CD14-positive monocyte (primary cell): ENCODE measurements around the gene TMED8. TPM values are rescaled to one million over a fixed set of nuclear protein-coding genes. Genes with fewer than 3 reads are reported as not detected.

Experiments
- DNase-seq, 3 donors: peaks; one replicate each; pipeline ENCODE4 v3.0.0-alpha.2; 2011 to 2022
- H2AFZ ChIP-seq: 2 replicates; pipeline ENCODE4 v1.6.0; 2012; ENCODE audit warnings: mild to moderate bottlenecking, low read depth, low read length, inconsistent platforms; ENCODE audit not compliant: insufficient read depth, poor library complexity, severe bottlenecking
- H3K27ac ChIP-seq, 2 donors: 1 replicate in 1 of 2; 2 replicates in 1 of 2; pipeline ENCODE4 v1.5.1; 2012 to 2013; ENCODE audit warnings: low read length in 2 of 2, control low read depth in 1 of 2, inconsistent platforms in 1 of 2, low read depth in 1 of 2, mild to moderate bottlenecking in 1 of 2
- H3K27me3 ChIP-seq, 2 donors: one replicate each; pipeline versions ENCODE4 v1.6.0 to v1.6.1; 2011 to 2013; ENCODE audit warnings: low read length in 2 of 2; ENCODE audit not compliant: control insufficient read depth in 2 of 2, insufficient read depth in 2 of 2
- H3K36me3 ChIP-seq, 2 donors: replicated peaks in 1 of 2; 1 replicate in 1 of 2; 2 replicates in 1 of 2; pipeline versions ENCODE4 v1.5.1 to v1.6.1; 2012 to 2013; ENCODE audit warnings: low read length in 2 of 2, control low read depth in 1 of 2, inconsistent platforms in 1 of 2, mild to moderate bottlenecking in 1 of 2; ENCODE audit not compliant: insufficient read depth in 2 of 2, control insufficient read depth in 1 of 2
- H3K4me1 ChIP-seq, 2 donors: 1 replicate in 1 of 2; 2 replicates in 1 of 2; pipeline versions ENCODE4 v1.5.1 to v1.6.1; 2012 to 2013; ENCODE audit warnings: low read length in 2 of 2, control low read depth in 1 of 2, inconsistent platforms in 1 of 2, mild to moderate bottlenecking in 1 of 2, moderate library complexity in 1 of 2; ENCODE audit not compliant: insufficient read depth in 2 of 2, control insufficient read depth in 1 of 2
- H3K4me2 ChIP-seq: replicated peaks from 2 replicates; pipeline ENCODE3; 2012; ENCODE audit warnings: low read length, moderate library complexity, mild to moderate bottlenecking; ENCODE audit not compliant: poor library complexity, severe bottlenecking; ENCODE audit errors: extremely low read depth
- H3K4me3 ChIP-seq, 3 experiments: fragments of 200-600 bp in 1 of 3; sonication (generic) in 1 of 3; replicated peaks in 1 of 3; 1 replicate in 2 of 3; 2 replicates in 1 of 3; pipeline ENCODE4 v1.5.1; 2011 to 2013; ENCODE audit warnings: low read length in 3 of 3, mild to moderate bottlenecking in 3 of 3, control low read depth in 2 of 3, low read depth in 2 of 3, inconsistent platforms in 1 of 3, moderate library complexity in 1 of 3
- H3K79me2 ChIP-seq: 2 replicates; pipeline ENCODE4 v1.6.0; 2012; ENCODE audit warnings: mild to moderate bottlenecking, control low read depth, inconsistent platforms, low read length, moderate library complexity; ENCODE audit not compliant: insufficient read depth
- H3K9ac ChIP-seq: 2 replicates; pipeline ENCODE4 v1.6.0; 2017; ENCODE audit warnings: low read length, mild to moderate bottlenecking; ENCODE audit not compliant: insufficient read depth, poor library complexity, severe bottlenecking
- H3K9me3 ChIP-seq, 2 donors: replicated peaks in 1 of 2; 1 replicate in 1 of 2; 2 replicates in 1 of 2; pipeline versions ENCODE4 v1.5.1 to v1.6.1; 2012 to 2013; ENCODE audit warnings: low read length in 2 of 2, control low read depth in 1 of 2; ENCODE audit not compliant: control insufficient read depth in 1 of 2, insufficient read depth in 1 of 2
- H4K20me1 ChIP-seq: 2 replicates; pipeline ENCODE4 v1.6.0; 2012; ENCODE audit warnings: mild to moderate bottlenecking, low read length, control low read depth, moderate library complexity; ENCODE audit not compliant: insufficient read depth
- H3K27ac Mint-ChIP-seq, 7 donors: one replicate each; pipeline ENCODE4 v1.8.0; 2020; ENCODE audit warnings: mild to moderate bottlenecking in 7 of 7, mixed read lengths in 7 of 7, moderate library complexity in 6 of 7, inconsistent platforms in 2 of 7
- H3K27me3 Mint-ChIP-seq, 3 donors: one replicate each; pipeline ENCODE4 v1.8.0; 2021 to 2022; ENCODE audit warnings: low read depth in 3 of 3, mild to moderate bottlenecking in 3 of 3, mixed read lengths in 3 of 3, moderate library complexity in 3 of 3, inconsistent platforms in 1 of 3
- H3K36me3 Mint-ChIP-seq, 2 donors: one replicate each; pipeline ENCODE4 v1.8.0; 2020; ENCODE audit warnings: mixed read lengths in 2 of 2, inconsistent platforms in 1 of 2, mild to moderate bottlenecking in 1 of 2
- H3K4me1 Mint-ChIP-seq: one replicate; pipeline ENCODE4 v1.8.0; 2020; ENCODE audit warnings: mild to moderate bottlenecking, mixed read lengths
- H3K4me3 Mint-ChIP-seq, 2 donors: one replicate each; pipeline ENCODE4 v1.8.0; 2020; ENCODE audit warnings: mild to moderate bottlenecking in 2 of 2, mixed read lengths in 2 of 2, moderate library complexity in 1 of 2
- H3K9me3 Mint-ChIP-seq, 7 donors: one replicate each; pipeline ENCODE4 v1.8.0; 2020 to 2022; ENCODE audit warnings: mixed read lengths in 7 of 7, mild to moderate bottlenecking in 6 of 7, moderate library complexity in 6 of 7, inconsistent platforms in 2 of 7
- CTCF ChIP-seq: fragments of 200-600 bp; IDR thresholded peaks from one replicate; pipeline ENCODE4 v1.8.0; 2022; ENCODE audit warnings: antibody characterized with exemption, mild to moderate bottlenecking
- WGBS: methylation state at CpG from one replicate; pipeline ENCODE4 v1.1.5; 2013; ENCODE audit warnings: missing lambda C conversion rate; ENCODE audit not compliant: insufficient coverage; 5-methylcytosine and 5-hydroxymethylcytosine counted together
- intact Hi-C, 2 donors: fragments of 100-400 bp; cut with micrococcal nuclease; formaldehyde crosslinking; loops; one replicate each; pipeline versions ENCODE4 v1.15.0 to v1.15.1; 2023
- polyA plus RNA-seq, 3 donors: library from polyadenylated mRNA; depleted of rRNA in 1 of 3; unstranded in 2 of 3; stranded (reverse) in 1 of 3; fragments of 300-500 nt in 2 of 3; fragments of >200 nt in 1 of 3; fragmentation: Illumina TruSeq in 2 of 3; gene quantifications; 1 replicate in 2 of 3; 2 replicates in 1 of 3; pipeline ENCODE4 v1.2.3, GENCODE V29; 2012 to 2021

Gene TMED8
- polyA plus RNA-seq, 3 donors: 5.4 to 6.2 (median 6.1) TPM

- Histone ChIP-seq H3K9me3 (no peaks in the 10 kb centered on the region), H3K9ac (no peak overlapping the region), H3K4me2 (no peak overlapping the region), H3K79me2 (peaks cover 6% of the 10 kb centered on the region), H4K20me1 (no peaks in the 10 kb centered on the region), H3K27ac (no peak overlapping the region), H3K4me3 (no peak overlapping the region), H2AFZ (no peak overlapping the region), H3K4me1 (peaks cover 32 to 35% of the 10 kb centered on the region in 2 donors), H3K27me3 (no peaks in the 10 kb centered on the region), H3K36me3 (peaks cover 30 to 46% of the 10 kb centered on the region in 2 donors)
- no peak for DNase-seq
- H3K4me1 Mint-ChIP-seq: peaks cover 39% of the 10 kb centered on the region
- H3K36me3 Mint-ChIP-seq: peaks cover 48 to 54% of the 10 kb centered on the region in 2 donors
- no peak for TF ChIP-seq CTCF
- H3K27me3 Mint-ChIP-seq: no peaks in the 10 kb centered on the region
- H3K27ac Mint-ChIP-seq: peak overlapping the region in 1 of 7 donors; percentile 51
- whole genome bisulfite sequencing: no CpG with 5 or more reads among the region's 2 CpGs
- intact Hi-C loops: no loop called here
- H3K9me3 Mint-ChIP-seq: peaks cover 0 to 2% (median 0%) of the 10 kb centered on the region in 7 donors
- H3K4me3 Mint-ChIP-seq: no peak overlapping the region
Measured at GRCh38 chr14:77346495-77346894, 30.4 kb downstream of the TMED8 start.

- no peak overlapping the region for H3K4me3 ChIP-seq
- no peaks in the 10 kb centered on the region for H3K9me3 ChIP-seq
- H3K36me3 Mint-ChIP-seq: peaks cover 56 to 59% of the 10 kb centered on the region in 2 donors
- H3K27ac ChIP-seq: peak overlapping the region in 1 of 2 donors; percentile 27
- H3K4me1 ChIP-seq: peaks cover 32 to 35% of the 10 kb centered on the region in 2 donors
- peak overlapping the region in 4 of 7 donors; percentile 21 to 68 (median 30) for H3K27ac Mint-ChIP-seq
- TF ChIP-seq CTCF: no peak
- no peaks in the 10 kb centered on the region for H3K27me3 ChIP-seq
- no peak overlapping the region for H3K4me3 Mint-ChIP-seq
- intact Hi-C loops: no loop called here
- H3K4me2 ChIP-seq: no peak overlapping the region
- peaks cover 43 to 52% of the 10 kb centered on the region in 2 donors for H3K36me3 ChIP-seq
- DNase-seq: peak in 1 of 3 donors; percentile 6
- H3K9ac ChIP-seq: no peak overlapping the region
- H3K4me1 Mint-ChIP-seq: peaks cover 37% of the 10 kb centered on the region
- H3K79me2 ChIP-seq: peaks cover 3% of the 10 kb centered on the region
- peaks cover 0 to 1% (median 0%) of the 10 kb centered on the region in 7 donors for H3K9me3 Mint-ChIP-seq
- H3K27me3 Mint-ChIP-seq: no peaks in the 10 kb centered on the region
- H2AFZ ChIP-seq: no peak overlapping the region
- no peaks in the 10 kb centered on the region for H4K20me1 ChIP-seq
- 93% methylated on average over 2 of the region's 3 CpGs for whole genome bisulfite sequencing
Measured at GRCh38 chr14:77344377-77344996, 32.4 kb downstream of the TMED8 start.
